ENCODE results near the gene KIAA0040. TPM values are rescaled to one million over a fixed set of nuclear protein-coding genes. Genes with fewer than 3 reads are reported as not detected.

The KIAA0040 gene
- total RNA-seq, 1 donor from 2014 or later = 0.73 TPM

- Mint-ChIP-seq H3K27ac (ENCODE audit: unreplicated experiment) (no peak overlapping the region), H3K36me3 (ENCODE audit: unreplicated experiment) (no peaks in the 10 kb centered on the region), H3K4me1 (ENCODE audit: unreplicated experiment) (peaks cover 11% of the 10 kb centered on the region), H3K4me3 (ENCODE audit: unreplicated experiment) (no peak overlapping the region), H3K27me3 (ENCODE audit: unreplicated experiment) (peaks cover 29% of the 10 kb centered on the region), H3K9me3 (ENCODE audit: unreplicated experiment) (no peaks in the 10 kb centered on the region)
- no peak for DNase-seq (ENCODE audit: extremely low spot score, unreplicated experiment)
- no peak for TF ChIP-seq CTCF (IDR thresholded peaks at IDR 0.05)
These were observed 44.5 kb downstream of the KIAA0040 start for GRCh38 chr1:175148068-175148467.

- Mint-ChIP-seq H3K4me1 (ENCODE audit: unreplicated experiment) (peaks cover 11% of the 10 kb centered on the region), H3K9me3 (ENCODE audit: unreplicated experiment) (no peaks in the 10 kb centered on the region), H3K27ac (ENCODE audit: unreplicated experiment) (no peak overlapping the region), H3K36me3 (ENCODE audit: unreplicated experiment) (no peaks in the 10 kb centered on the region), H3K4me3 (ENCODE audit: unreplicated experiment) (no peak overlapping the region), H3K27me3 (ENCODE audit: unreplicated experiment) (peaks cover 24% of the 10 kb centered on the region)
- DNase-seq (ENCODE audit: extremely low spot score, unreplicated experiment) = no peak
- TF ChIP-seq CTCF (IDR thresholded peaks at IDR 0.05) = no peak
These were observed 45.0 kb downstream of the KIAA0040 start for GRCh38 chr1:175147569-175147968.

GRCh38 chr1:175146529-175147213 is 45.9 kb downstream of the KIAA0040 start:
- no peaks in the 10 kb centered on the region for H3K9me3 Mint-ChIP-seq (ENCODE audit: unreplicated experiment)
- no peaks in the 10 kb centered on the region for H3K36me3 Mint-ChIP-seq (ENCODE audit: unreplicated experiment)
- H3K4me3 Mint-ChIP-seq (ENCODE audit: unreplicated experiment) = no peak overlapping the region
- H3K4me1 Mint-ChIP-seq (ENCODE audit: unreplicated experiment) = peaks cover 9% of the 10 kb centered on the region
- peak; percentile 82 for TF ChIP-seq CTCF (IDR thresholded peaks at IDR 0.05)
- H3K27me3 Mint-ChIP-seq (ENCODE audit: unreplicated experiment) = peaks cover 17% of the 10 kb centered on the region
- no peak for DNase-seq (ENCODE audit: extremely low spot score, unreplicated experiment)
- no peak overlapping the region for H3K27ac Mint-ChIP-seq (ENCODE audit: unreplicated experiment)

- no peak for DNase-seq (ENCODE audit: extremely low spot score, unreplicated experiment)
- Mint-ChIP-seq H3K4me1 (ENCODE audit: unreplicated experiment) (peaks cover 9% of the 10 kb centered on the region), H3K9me3 (ENCODE audit: unreplicated experiment) (no peaks in the 10 kb centered on the region), H3K27me3 (ENCODE audit: unreplicated experiment) (peaks cover 10% of the 10 kb centered on the region), H3K27ac (ENCODE audit: unreplicated experiment) (no peak overlapping the region), H3K36me3 (ENCODE audit: unreplicated experiment) (no peaks in the 10 kb centered on the region), H3K4me3 (ENCODE audit: unreplicated experiment) (no peak overlapping the region)
- TF ChIP-seq CTCF (IDR thresholded peaks at IDR 0.05) = no peak
These were observed 46.6 kb downstream of the KIAA0040 start for GRCh38 chr1:175145899-175146528.

GRCh38 chr1:175138579-175138978 is 54.0 kb downstream of the KIAA0040 start:
- H3K27ac Mint-ChIP-seq (ENCODE audit: unreplicated experiment) = no peak overlapping the region
- TF ChIP-seq CTCF (IDR thresholded peaks at IDR 0.05) = no peak

More at GRCh38 chr1:175138579-175138978, 54.0 kb downstream of the KIAA0040 start:
- no peak for DNase-seq (ENCODE audit: extremely low spot score, unreplicated experiment)
- H3K4me1 Mint-ChIP-seq (ENCODE audit: unreplicated experiment) = peaks cover 1% of the 10 kb centered on the region
- no peaks in the 10 kb centered on the region for H3K36me3 Mint-ChIP-seq (ENCODE audit: unreplicated experiment)
- peaks cover 2% of the 10 kb centered on the region for H3K27me3 Mint-ChIP-seq (ENCODE audit: unreplicated experiment)
- H3K4me3 Mint-ChIP-seq (ENCODE audit: unreplicated experiment) = no peak overlapping the region
- no peaks in the 10 kb centered on the region for H3K9me3 Mint-ChIP-seq (ENCODE audit: unreplicated experiment)

Data from osteocyte (in vitro differentiated cells).